ENCODE measurements around the gene MRPS7. TPM values are rescaled to one million over a fixed set of nuclear protein-coding genes. Genes with fewer than 3 reads are reported as not detected.

The MRPS7 gene
- total and polyA plus RNA-seq, 2 of the 8 experiments (the other 6 are each of a cell fraction or from before 2014, with no cell fraction given): 63.4 to 79.4 TPM

GRCh38 chr17:75288770-75289114 is 27.1 kb downstream of the MRPS7 start:
- Histone ChIP-seq H3K79me2 (ENCODE audit: control insufficient read depth in 1 of 2, insufficient read depth in 2 of 2, low read length in 2 of 2) (0 out of 4 replicates have a peak, but pooled peaks cover 0 to 2% of the 10 kb centered on the region in 2 experiments), H2BK5ac (ENCODE audit: low read depth, low read length) (0 out of 2 replicates have a peak overlapping the region, but pooled peaks have one; percentile 49), H3K27ac (ENCODE audit: low read depth, low read length) (no peak overlapping the region), H3K56ac (replicated peaks; ENCODE audit: insufficient read length, low read depth, low read length) (no peak overlapping the region), H3K36me3 (ENCODE audit: control insufficient read depth in 2 of 4, insufficient read depth in 4 of 4, low read length in 3 of 4) (peaks cover 3 to 7% (median 5%) of the 10 kb centered on the region in 4 experiments; a peak in 3 of 8 replicates), H3K4me3 (ENCODE audit: extremely low read depth in 1 of 4, insufficient read depth in 2 of 4, low read depth in 3 of 4, low read length in 4 of 4) (peak overlapping the region; percentile 77 to 94 (median 82)), H3K79me1 (ENCODE audit: low read depth, low read length) (no peaks in the 10 kb centered on the region; the same call in 1 of the 2 replicates), H2BK15ac (ENCODE audit: low read length) (no peak overlapping the region), H2AK5ac (ENCODE audit: low read depth, low read length) (no peak overlapping the region), H3K9me3 (ENCODE audit: insufficient read depth in 2 of 2, low read depth in 1 of 2, low read length in 1 of 2) (no peaks in the 10 kb centered on the region), H3K4me1 (replicated peaks in 1 of 4; ENCODE audit: control insufficient read depth in 3 of 4, insufficient read depth in 4 of 4, low read length in 3 of 4) (no peaks in the 10 kb centered on the region; a peak in 3 of 7 replicates), H3K4ac (replicated peaks; ENCODE audit: insufficient read length, low read depth, low read length) (peak overlapping the region; percentile 72), H3K18ac (ENCODE audit: extremely low read depth, low read length) (no peak overlapping the region; the same call in 1 of the 2 replicates), H4K5ac (ENCODE audit: insufficient read length, low read depth, low read length) (peak overlapping the region; percentile 31), H3K23ac (ENCODE audit: insufficient read length) (no peak overlapping the region), H3K9ac (replicated peaks in 1 of 4; ENCODE audit: extremely low read depth in 1 of 4, low read depth in 3 of 4, low read length in 3 of 4) (peak overlapping the region; percentile 58 to 73 (median 62)), H2BK120ac (replicated peaks; ENCODE audit: low read depth, low read length) (no peak overlapping the region), H2AFZ (ENCODE audit: low read length) (peak overlapping the region; percentile 91), H4K8ac (ENCODE audit: extremely low read depth, insufficient read depth, low read length) (0 out of 2 replicates have a peak overlapping the region, but pooled peaks have one; percentile 92), H3K23me2 (ENCODE audit: low read depth, low read length) (peaks cover 4% of the 10 kb centered on the region; the same call in 1 of the 2 replicates), H4K91ac (replicated peaks; ENCODE audit: insufficient read length, low read length) (no peak overlapping the region), H4K20me1 (replicated peaks in 1 of 2; ENCODE audit: control insufficient read depth in 1 of 2, insufficient read depth in 2 of 2, low read length in 2 of 2) (peaks cover 0 to 3% of the 10 kb centered on the region in 2 experiments), H2BK12ac (ENCODE audit: low read depth, low read length) (no peak overlapping the region), H3K27me3 (replicated peaks in 1 of 4; ENCODE audit: control insufficient read depth in 3 of 4, extremely low read depth in 1 of 4, insufficient read depth in 3 of 4, low read length in 3 of 4) (no peaks in the 10 kb centered on the region; a peak in 2 of 7 replicates), H2BK20ac (ENCODE audit: low read length) (no peak overlapping the region), H3K4me2 (ENCODE audit: insufficient read depth in 1 of 2, low read depth in 2 of 2, low read length in 2 of 2) (peak overlapping the region; percentile 64 to 80), H3K14ac (ENCODE audit: insufficient read length) (no peak overlapping the region)
- ChIA-PET POLR2A (ENCODE audit: partially characterized antibody) (interaction anchor here (0.6 to 2.4 kb wide), 13 partner anchors 10 to 134 kb away, joined by 3 to 12 read pairs (median 4); partner anchors contain the start of genes GGA3, JPT1, MIF4GD and MRPS7), CTCF (ENCODE audit: partially characterized antibody) (interaction anchor here (0.5 to 1.8 kb wide), 31 partner anchors 9 to 228 kb away, joined by 3 to 16 read pairs (median 4); partner anchors contain the start of genes GGA3, MIF4GD, MRPS7 and TSEN54)
- DNase-seq (ENCODE audit: low read depth in 1 of 2, low spot score in 2 of 2): peak in 1 of 2 experiments; percentile 69
- FAIRE-seq: no peak
- WGBS, 2 experiments (ENCODE audit: extremely low coverage in 1 of 2, insufficient coverage in 1 of 2, insufficient read length in 1 of 2, insufficient replicate concordance in 2 of 2, low coverage in 1 of 2, low lambda C conversion rate in 2 of 2, missing lambda C conversion rate in 1 of 2): 3% methylated on average over 11 of the region's 14 CpGs; no CpG with 5 or more reads in 1 of the 2 experiments
- TF ChIP-seq CHD2 (IDR thresholded peaks at IDR 0.05; ENCODE audit: low read length) (no peak), BACH1 (IDR thresholded peaks at IDR 0.05; ENCODE audit: low read length) (no peak), CTCF (IDR thresholded peaks at IDR 0.05; ENCODE audit: control extremely low read depth in 1 of 3, insufficient read depth in 1 of 3, low read depth in 1 of 3, low read length in 3 of 3) (no peak), GABPA (IDR thresholded peaks at IDR 0.05; ENCODE audit: borderline replicate concordance, insufficient read depth, low read length) (no peak), SUZ12 (IDR thresholded peaks at IDR 0.05; ENCODE audit: low read length) (no peak), JUND (IDR thresholded peaks at IDR 0.05; ENCODE audit: low read length) (no peak), TAF7 (optimal IDR thresholded peaks at IDR 0.05; ENCODE audit: borderline replicate concordance, low read depth, low read length) (no peak), ASH2L (IDR thresholded peaks at IDR 0.05; ENCODE audit: low read length) (no peak), TAF1 (IDR thresholded peaks at IDR 0.05; ENCODE audit: low read depth, low read length) (no peak), YY1 (IDR thresholded peaks at IDR 0.05; ENCODE audit: low read depth, low read length) (no peak), SAP30 (IDR thresholded peaks at IDR 0.05; ENCODE audit: insufficient read depth, insufficient replicate concordance, low read length) (peak; percentile 90)
